Activated naive CD4-positive, alpha-beta T cell treated with anti-CD3 and anti-CD28 coated beads for 36 hours (primary cell): ENCODE data around the gene LEMD1. TPM values are rescaled to one million over a fixed set of nuclear protein-coding genes. Genes with fewer than 3 reads are reported as not detected.
A peak's percentile ranks its signal among the peaks of the same experiment; 100 is the strongest.

Source experiments
- CTCF ChIA-PET: fragments of 350-600 bp; sonication (Branson Sonifier 250); formaldehyde crosslinking; loops from one replicate; lab custom pipeline; 2021; ENCODE audit warnings: antibody characterized with exemption; lab: Charles Lee
- DNase-seq: peaks from one replicate; pipeline ENCODE4 v3.0.0-alpha.2; 2020
- H3K27ac Mint-ChIP-seq: one replicate; pipeline ENCODE4 v1.8.0; 2021; ENCODE audit warnings: mild to moderate bottlenecking, mixed read lengths
- H3K27me3 Mint-ChIP-seq: one replicate; pipeline ENCODE4 v1.8.0; 2021; ENCODE audit warnings: low read depth, mixed read lengths
- H3K36me3 Mint-ChIP-seq: one replicate; pipeline ENCODE4 v1.8.0; 2021; ENCODE audit warnings: low read depth, mixed read lengths
- H3K4me1 Mint-ChIP-seq: one replicate; pipeline ENCODE4 v1.8.0; 2021; ENCODE audit warnings: low read depth, mixed read lengths
- H3K4me3 Mint-ChIP-seq: one replicate; pipeline ENCODE4 v1.8.0; 2021; ENCODE audit warnings: mild to moderate bottlenecking, moderate library complexity, mixed read lengths
- H3K9me3 Mint-ChIP-seq: one replicate; pipeline ENCODE4 v1.8.0; 2021; ENCODE audit warnings: mixed read lengths
- intact Hi-C: fragments of 100-400 bp; cut with micrococcal nuclease; formaldehyde crosslinking; loops from one replicate; pipeline ENCODE4 v1.15.1; 2023
- total RNA-seq, 2 experiments: library from RNA; stranded (reverse); gene quantifications; one replicate each; pipeline ENCODE4 v1.2.3, GENCODE V29; 2021

Gene LEMD1
- total RNA-seq, 2 experiments from 2014 or later: 0.79 TPM; not detected in 1

GRCh38 chr1:205444931-205445645 lies 23.2 kb upstream of the LEMD1 start:
- H3K27ac Mint-ChIP-seq: no peak overlapping the region
- CTCF ChIA-PET: interaction anchor here (0.9 to 3.4 kb wide), 4 partner anchors 9 to 40 kb away, joined by 3 to 12 read pairs (median 4); no protein-coding TSS in a partner anchor
- peaks cover 2% of the 10 kb centered on the region for H3K27me3 Mint-ChIP-seq
- peaks cover 15% of the 10 kb centered on the region for H3K4me1 Mint-ChIP-seq
- no peak for DNase-seq
- H3K36me3 Mint-ChIP-seq: no peaks in the 10 kb centered on the region
- H3K9me3 Mint-ChIP-seq: no peaks in the 10 kb centered on the region
- no peak overlapping the region for H3K4me3 Mint-ChIP-seq
- intact Hi-C loops: no loop called here

GRCh38 chr1:205444300-205444930 lies 22.6 kb upstream of the LEMD1 start:
- H3K27me3 Mint-ChIP-seq: peaks cover 2% of the 10 kb centered on the region

GRCh38 chr1:205443585-205444299 lies 21.9 kb upstream of the LEMD1 start:
- H3K9me3 Mint-ChIP-seq: no peaks in the 10 kb centered on the region
- no peak overlapping the region for H3K27ac Mint-ChIP-seq
- CTCF ChIA-PET: interaction anchor here (1.0 to 3.4 kb wide), 3 partner anchors 9 to 43 kb away, joined by 3 to 12 read pairs (median 5); no protein-coding TSS in a partner anchor

More at GRCh38 chr1:205444300-205444930, 22.6 kb upstream of the LEMD1 start:
- Mint-ChIP-seq H3K9me3 (no peaks in the 10 kb centered on the region), H3K27ac (no peak overlapping the region), H3K4me3 (no peak overlapping the region), H3K4me1 (peaks cover 15% of the 10 kb centered on the region), H3K36me3 (no peaks in the 10 kb centered on the region)
- CTCF ChIA-PET: interaction anchor here (0.9 to 3.4 kb wide), 4 partner anchors 9 to 43 kb away, joined by 3 to 12 read pairs (median 4); no protein-coding TSS in a partner anchor
- intact Hi-C loops: no loop called here
- no peak for DNase-seq

GRCh38 chr1:205442051-205442725 lies 20.3 kb upstream of the LEMD1 start:
- H3K4me3 Mint-ChIP-seq: no peak overlapping the region
- H3K4me1 Mint-ChIP-seq: peaks cover 15% of the 10 kb centered on the region
- intact Hi-C loops: no loop called here
- H3K27me3 Mint-ChIP-seq: no peaks in the 10 kb centered on the region
- no peak for DNase-seq
- H3K9me3 Mint-ChIP-seq: no peaks in the 10 kb centered on the region
- CTCF ChIA-PET: interaction anchor here (1.3 to 3.3 kb wide), 3 partner anchors 11 to 105 kb away, joined by 4 to 25 read pairs (median 10); no protein-coding TSS in a partner anchor
- no peak overlapping the region for H3K27ac Mint-ChIP-seq
- no peaks in the 10 kb centered on the region for H3K36me3 Mint-ChIP-seq

More at GRCh38 chr1:205443585-205444299, 21.9 kb upstream of the LEMD1 start:
- peaks cover 2% of the 10 kb centered on the region for H3K27me3 Mint-ChIP-seq
- H3K4me1 Mint-ChIP-seq: peaks cover 15% of the 10 kb centered on the region
- no peak for DNase-seq
- no peak overlapping the region for H3K4me3 Mint-ChIP-seq
- intact Hi-C loops: no loop called here
- no peaks in the 10 kb centered on the region for H3K36me3 Mint-ChIP-seq

GRCh38 chr1:205441716-205442050 lies 19.8 kb upstream of the LEMD1 start:
- no peaks in the 10 kb centered on the region for H3K36me3 Mint-ChIP-seq
- CTCF ChIA-PET: interaction anchor here (0.9 to 3.3 kb wide), 10 partner anchors 10 to 116 kb away, joined by 3 to 25 read pairs (median 4); no protein-coding TSS in a partner anchor
- H3K9me3 Mint-ChIP-seq: no peaks in the 10 kb centered on the region
- no peaks in the 10 kb centered on the region for H3K27me3 Mint-ChIP-seq
- intact Hi-C loops: loop anchor here (2.0 kb wide), 3 partner anchors 39 to 319 kb away; no protein-coding TSS in a partner anchor
- peaks cover 15% of the 10 kb centered on the region for H3K4me1 Mint-ChIP-seq
- H3K27ac Mint-ChIP-seq: peak overlapping the region; percentile 77
- DNase-seq: no peak
- no peak overlapping the region for H3K4me3 Mint-ChIP-seq

GRCh38 chr1:205441318-205441633 lies 19.4 kb upstream of the LEMD1 start:
- intact Hi-C loops: loop anchor here (2.0 kb wide), 3 partner anchors 40 to 318 kb away; no protein-coding TSS in a partner anchor
- Mint-ChIP-seq H3K27ac (peak overlapping the region; percentile 77), H3K4me3 (peak overlapping the region; percentile 72), H3K9me3 (no peaks in the 10 kb centered on the region), H3K27me3 (no peaks in the 10 kb centered on the region), H3K4me1 (peaks cover 15% of the 10 kb centered on the region), H3K36me3 (no peaks in the 10 kb centered on the region)
- CTCF ChIA-PET: interaction anchor here (0.9 to 3.3 kb wide), 11 partner anchors 10 to 116 kb away, joined by 3 to 25 read pairs (median 4); no protein-coding TSS in a partner anchor
- no peak for DNase-seq

- Mint-ChIP-seq H3K36me3 (no peaks in the 10 kb centered on the region), H3K9me3 (no peaks in the 10 kb centered on the region), H3K27me3 (no peaks in the 10 kb centered on the region), H3K4me3 (peak overlapping the region; percentile 72), H3K4me1 (peaks cover 15% of the 10 kb centered on the region), H3K27ac (peak overlapping the region; percentile 77)
- CTCF ChIA-PET: interaction anchor here (0.9 to 3.3 kb wide), 13 partner anchors 9 to 115 kb away, joined by 3 to 25 read pairs (median 4); no protein-coding TSS in a partner anchor
- DNase-seq: peak; percentile 93
- intact Hi-C loops: loop anchor here (2.0 kb wide), 3 partner anchors 40 to 318 kb away; no protein-coding TSS in a partner anchor
Observed at GRCh38 chr1:205440476-205441317, 18.8 kb upstream of the LEMD1 start.

GRCh38 chr1:205440121-205440475 lies 18.2 kb upstream of the LEMD1 start:
- Mint-ChIP-seq H3K27me3 (no peaks in the 10 kb centered on the region), H3K36me3 (no peaks in the 10 kb centered on the region), H3K4me1 (peaks cover 15% of the 10 kb centered on the region), H3K27ac (no peak overlapping the region), H3K4me3 (peak overlapping the region; percentile 72), H3K9me3 (no peaks in the 10 kb centered on the region)
- intact Hi-C loops: loop anchor here (2.0 kb wide), 3 partner anchors 41 to 317 kb away; no protein-coding TSS in a partner anchor
- CTCF ChIA-PET: interaction anchor here (1.0 to 3.3 kb wide), 7 partner anchors 9 to 86 kb away, joined by 3 to 25 read pairs (median 5); no protein-coding TSS in a partner anchor
- DNase-seq: no peak

GRCh38 chr1:205438213-205439158 lies 16.6 kb upstream of the LEMD1 start:
- CTCF ChIA-PET: interaction anchor here (1.6 to 1.8 kb wide), 2 partner anchors 13 to 84 kb away, joined by 3 to 4 read pairs; no protein-coding TSS in a partner anchor
- Mint-ChIP-seq H3K36me3 (no peaks in the 10 kb centered on the region), H3K9me3 (no peaks in the 10 kb centered on the region), H3K27me3 (no peaks in the 10 kb centered on the region), H3K27ac (no peak overlapping the region), H3K4me1 (peaks cover 15% of the 10 kb centered on the region), H3K4me3 (no peak overlapping the region)
- intact Hi-C loops: no loop called here
- peak; percentile 14 for DNase-seq

GRCh38 chr1:205437570-205437969 lies 15.7 kb upstream of the LEMD1 start:
- H3K27ac Mint-ChIP-seq: no peak overlapping the region
- CTCF ChIA-PET: interaction anchor here (1.6 kb wide), 1 partner anchor 12 kb away, joined by 3 read pairs; no protein-coding TSS in a partner anchor
- DNase-seq: no peak
- H3K27me3 Mint-ChIP-seq: no peaks in the 10 kb centered on the region
- no peak overlapping the region for H3K4me3 Mint-ChIP-seq
- H3K9me3 Mint-ChIP-seq: no peaks in the 10 kb centered on the region
- intact Hi-C loops: no loop called here
- H3K36me3 Mint-ChIP-seq: no peaks in the 10 kb centered on the region
- H3K4me1 Mint-ChIP-seq: peaks cover 15% of the 10 kb centered on the region
